Hepatocyte (in vitro differentiated cells): ENCODE data around the gene PDLIM4. TPM values are rescaled to one million over a fixed set of nuclear protein-coding genes. Genes with fewer than 3 reads are reported as not detected.

Source experiments
- DNase-seq: peaks from one replicate; pipeline ENCODE4 v3.0.0-alpha.2; 2016; ENCODE audit warnings: low spot score
- H2AFZ ChIP-seq: fragments of 200-600 bp; sonication (generic); 2 replicates; pipeline ENCODE4 v1.6.0; 2016; ENCODE audit warnings: antibody characterized with exemption, mild to moderate bottlenecking
- H3K27ac ChIP-seq: fragments of 200-600 bp; sonication (generic); 2 replicates; pipeline ENCODE4 v1.5.1; 2016; ENCODE audit warnings: mild to moderate bottlenecking
- H3K27me3 ChIP-seq: fragments of 200-600 bp; sonication (generic); 2 replicates; pipeline ENCODE4 v1.6.1; 2016
- H3K36me3 ChIP-seq: fragments of 200-600 bp; sonication (generic); replicated peaks from 2 replicates; pipeline ENCODE4 v1.5.1; 2016; ENCODE audit warnings: low read depth; ENCODE audit not compliant: insufficient read depth
- H3K4me1 ChIP-seq: fragments of 200-600 bp; sonication (generic); 2 replicates; pipeline ENCODE4 v1.5.1; 2016; ENCODE audit warnings: mild to moderate bottlenecking, moderate library complexity; ENCODE audit not compliant: insufficient read depth
- H3K4me2 ChIP-seq: fragments of 200-600 bp; sonication (generic); 2 replicates; pipeline ENCODE4 v1.6.0; 2016
- H3K4me3 ChIP-seq: fragments of 200-600 bp; sonication (generic); 2 replicates; pipeline ENCODE4 v1.5.1; 2016; ENCODE audit warnings: mild to moderate bottlenecking
- H3K79me2 ChIP-seq: fragments of 200-600 bp; sonication (generic); 2 replicates; pipeline ENCODE4 v1.6.0; 2017; ENCODE audit warnings: mild to moderate bottlenecking
- H3K9me2 ChIP-seq: fragments of 200-600 bp; sonication (generic); replicated peaks from 2 replicates; pipeline ENCODE4 v1.6.0; 2017; ENCODE audit warnings: mild to moderate bottlenecking; ENCODE audit not compliant: insufficient read depth
- H3K9me3 ChIP-seq: fragments of 200-600 bp; sonication (generic); 2 replicates; pipeline ENCODE4 v1.5.1; 2016; ENCODE audit warnings: low read depth, mild to moderate bottlenecking
- H4K20me1 ChIP-seq: fragments of 200-600 bp; sonication (generic); 2 replicates; pipeline ENCODE4 v1.6.0; 2016; ENCODE audit warnings: mild to moderate bottlenecking; ENCODE audit not compliant: insufficient read depth, poor library complexity, severe bottlenecking
- CTCF ChIP-seq: fragments of 200-600 bp; sonication (generic); IDR thresholded peaks from 2 replicates; pipeline ENCODE4 v1.5.1; 2016; ENCODE audit warnings: antibody characterized with exemption, mild to moderate bottlenecking; ENCODE audit not compliant: poor library complexity
- EZH2 ChIP-seq: fragments of 200-600 bp; sonication (generic); IDR thresholded peaks from 2 replicates; pipeline ENCODE4 v1.6.1; 2016; ENCODE audit warnings: antibody characterized with exemption, mild to moderate bottlenecking, borderline replicate concordance
- EZH2phosphoT487 ChIP-seq: fragments of 200-600 bp; sonication (generic); IDR thresholded peaks from one replicate; pipeline ENCODE4 v1.6.1; 2018; ENCODE audit warnings: antibody characterized with exemption, mild to moderate bottlenecking, low read depth, moderate library complexity; ENCODE audit not compliant: unreplicated experiment, severe bottlenecking
- whole genome bisulfite sequencing: methylation state at CpG from one replicate; pipeline ENCODE4 v1.1.6; 2016; ENCODE audit warnings: low lambda C conversion rate; ENCODE audit errors: missing lambda C conversion rate; 5-methylcytosine and 5-hydroxymethylcytosine counted together
- polyA plus RNA-seq: library from polyadenylated mRNA; unstranded; fragments of >200 nt; fragmentation: Nextera tagmentation; extraction: Ambion mirVana; gene quantifications from 2 replicates; pipeline ENCODE4 v1.2.1, GENCODE V29; 2016
- total RNA-seq: library from RNA; depleted of rRNA; stranded (reverse); fragments of >200 nt; gene quantifications from 2 replicates; pipeline ENCODE4 v1.2.3, GENCODE V29; 2014

Gene PDLIM4
- total and polyA plus RNA-seq, 2 experiments from 2014 or later, result 16.4 to 102 TPM

- Histone ChIP-seq H2AFZ (no peak overlapping the region), H3K79me2 (peaks cover 5% of the 10 kb centered on the region), H3K27me3 (no peaks in the 10 kb centered on the region), H4K20me1 (no peaks in the 10 kb centered on the region), H3K27ac (no peak overlapping the region), H3K4me3 (no peak overlapping the region), H3K9me2 (no peaks in the 10 kb centered on the region), H3K9me3 (no peaks in the 10 kb centered on the region), H3K36me3 (no peaks in the 10 kb centered on the region), H3K4me2 (no peak overlapping the region), H3K4me1 (peaks cover 42% of the 10 kb centered on the region)
- no peak for DNase-seq
- TF ChIP-seq EZH2phosphoT487, result no peak
- no peak for TF ChIP-seq EZH2
- no peak for TF ChIP-seq CTCF
- WGBS, result 96% methylated on average over 2 of the region's 2 CpGs
These were observed 5.5 kb downstream of the PDLIM4 start for GRCh38 chr5:132262882-132263547.

DNA sequence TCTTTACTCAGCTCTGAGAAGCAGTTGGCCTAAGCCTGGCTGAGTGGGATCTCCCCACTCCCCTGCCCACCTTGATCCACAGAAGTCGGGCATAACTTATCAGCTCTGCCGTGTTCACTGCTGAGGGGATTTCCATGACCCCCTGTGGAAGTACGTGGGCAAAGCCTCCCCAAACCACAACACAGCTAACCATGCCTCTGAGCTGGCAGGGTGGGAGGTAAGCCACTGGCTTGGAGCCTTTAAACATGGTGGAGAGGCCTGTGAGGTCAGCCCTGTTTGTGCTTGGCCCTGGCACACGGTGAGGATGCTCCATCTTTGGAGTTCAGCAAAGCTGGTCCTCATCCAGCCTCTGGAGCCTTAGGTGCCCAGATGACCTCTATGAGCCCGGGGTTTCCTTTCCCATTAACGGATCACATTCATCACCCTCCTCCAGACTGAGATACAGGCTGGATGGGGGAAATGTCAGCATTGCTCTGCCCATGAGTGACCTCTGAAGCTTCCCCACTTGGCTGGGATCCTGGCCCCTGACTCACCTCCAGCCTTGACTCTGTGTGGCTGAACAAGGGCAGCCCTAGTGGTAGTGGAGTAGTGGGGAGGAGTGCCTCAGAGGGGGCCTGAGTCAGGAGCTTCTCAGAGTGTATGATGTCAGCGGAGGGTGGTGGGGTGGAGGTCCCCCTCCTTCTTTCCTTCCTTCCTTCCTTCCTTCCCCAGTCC is 6.2 kb downstream of the PDLIM4 start:
- Histone ChIP-seq H3K4me1 (peaks cover 35% of the 10 kb centered on the region), H4K20me1 (no peaks in the 10 kb centered on the region), H3K9me3 (no peaks in the 10 kb centered on the region), H3K36me3 (no peaks in the 10 kb centered on the region), H3K4me3 (no peak overlapping the region), H2AFZ (no peak overlapping the region), H3K27ac (peak overlapping the region; percentile 88), H3K9me2 (no peaks in the 10 kb centered on the region), H3K4me2 (no peak overlapping the region), H3K27me3 (no peaks in the 10 kb centered on the region), H3K79me2 (no peaks in the 10 kb centered on the region)
- no peak for TF ChIP-seq EZH2
- TF ChIP-seq CTCF, result no peak
- no peak for TF ChIP-seq EZH2phosphoT487
- WGBS, result 73% methylated on average over 7 of the region's 7 CpGs
- no peak for DNase-seq

DNA sequence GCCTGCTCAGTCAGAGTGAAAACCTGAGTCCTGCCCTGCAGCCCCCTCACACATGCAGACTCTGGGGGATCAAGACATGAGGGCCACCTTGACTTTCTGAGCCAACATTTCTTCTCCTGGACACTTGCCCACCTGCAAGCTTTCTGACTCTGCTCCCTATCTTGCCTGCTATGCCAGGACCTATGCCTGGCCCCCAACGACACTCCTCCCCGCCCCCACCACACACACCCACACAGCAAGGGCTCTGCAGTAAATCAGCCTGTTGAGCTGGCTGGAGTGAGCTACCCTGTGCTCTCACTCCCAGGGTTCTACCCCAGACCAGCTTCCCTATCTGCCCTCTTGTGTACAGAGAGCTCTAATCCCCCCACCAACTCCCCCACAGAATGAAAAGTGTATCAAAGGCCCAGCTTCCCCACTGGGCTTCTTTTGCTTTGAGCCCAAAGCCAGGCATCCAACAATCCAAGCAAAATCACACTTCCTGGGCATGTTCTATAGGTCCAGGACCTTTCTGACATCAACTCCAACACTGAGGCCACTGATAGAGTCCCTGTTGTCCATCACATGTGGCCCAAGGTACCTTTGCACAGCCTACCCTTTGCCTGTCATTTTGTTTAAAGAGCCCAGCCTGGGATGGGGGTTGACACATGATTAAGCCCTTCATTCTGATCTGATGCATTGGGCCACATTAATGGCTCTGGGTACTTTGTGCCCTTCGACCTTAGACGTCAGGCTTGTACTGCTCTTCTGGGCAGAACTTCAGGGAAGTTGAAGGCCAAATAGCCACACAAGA is 7.2 kb downstream of the PDLIM4 start:
- H2AFZ ChIP-seq, result no peak overlapping the region
- no peaks in the 10 kb centered on the region for H3K9me3 ChIP-seq
- H3K27ac ChIP-seq, result peak overlapping the region; percentile 88
- TF ChIP-seq EZH2phosphoT487 (no peak), CTCF (no peak), EZH2 (no peak)
- no peak overlapping the region for H3K4me2 ChIP-seq
- H3K4me1 ChIP-seq, result peaks cover 27% of the 10 kb centered on the region
- H3K4me3 ChIP-seq, result no peak overlapping the region
- H3K9me2 ChIP-seq, result no peaks in the 10 kb centered on the region
- no peaks in the 10 kb centered on the region for H3K27me3 ChIP-seq
- no peaks in the 10 kb centered on the region for H3K36me3 ChIP-seq
- H3K79me2 ChIP-seq, result no peaks in the 10 kb centered on the region
- 93% methylated on average over 3 of the region's 4 CpGs for WGBS
- DNase-seq, result no peak
- no peaks in the 10 kb centered on the region for H4K20me1 ChIP-seq
